Embryonic facial prominence (tissue), 1 donor: ENCODE measurements around the gene ABHD2.
"Not testable (repeated sequence)": the region's sequence is repeated elsewhere in the genome, so short reads cannot be mapped to it uniquely, and the experiment has no call there.

Experiments used
- DNase-seq: peaks from one replicate; pipeline ENCODE4 v3.0.0-alpha.2; 2016; ENCODE audit errors: extremely low spot score

ABHD2 gene

DNA sequence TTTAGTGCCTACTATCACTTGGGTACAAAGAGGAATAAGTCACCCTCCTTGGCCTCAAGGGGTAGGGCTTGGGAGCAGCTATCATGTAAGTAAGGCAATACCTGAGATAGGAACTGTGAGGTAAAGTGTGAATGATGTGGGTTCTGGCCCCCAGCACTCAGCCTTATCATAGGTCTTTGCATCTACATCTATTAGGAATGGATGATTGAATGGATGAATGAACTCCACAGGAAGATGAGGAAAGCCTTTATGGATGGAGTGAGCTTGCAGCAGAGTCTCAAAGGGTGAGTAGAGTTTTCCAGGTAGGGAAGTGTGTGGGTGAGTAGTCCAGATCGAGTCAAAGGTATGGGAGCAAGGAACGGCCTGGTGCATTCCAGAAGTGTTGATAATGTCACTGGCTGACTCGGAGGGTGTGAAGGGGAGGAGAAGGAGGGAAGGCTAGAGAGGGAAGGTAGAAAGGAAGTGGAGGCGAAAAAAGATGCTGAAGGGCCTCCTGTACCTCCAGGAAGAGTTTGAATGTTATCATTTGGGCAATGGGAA, 13.1 kb upstream of the ABHD2 start:
- no peak for DNase-seq

DNA sequence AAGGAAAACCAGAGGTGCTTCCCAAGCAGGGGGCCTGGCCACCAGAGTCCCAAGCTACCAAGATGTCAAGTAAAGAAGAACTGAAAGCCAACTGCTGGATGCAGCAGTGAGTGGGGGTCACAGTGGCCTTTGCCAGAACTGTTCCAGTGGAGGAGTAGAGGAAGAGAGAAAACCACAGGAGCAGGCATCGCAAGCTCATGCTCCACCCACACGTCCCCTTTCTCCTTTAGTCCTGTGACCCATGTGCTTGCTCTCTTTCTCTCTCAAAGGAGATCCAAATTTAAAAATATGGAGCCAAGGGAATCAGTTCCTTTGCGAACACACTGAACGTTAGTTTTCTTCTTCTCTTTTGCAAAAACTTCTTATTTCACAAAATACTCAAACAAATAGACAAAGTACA, 12.4 kb upstream of the ABHD2 start:
- no peak for DNase-seq

DNA sequence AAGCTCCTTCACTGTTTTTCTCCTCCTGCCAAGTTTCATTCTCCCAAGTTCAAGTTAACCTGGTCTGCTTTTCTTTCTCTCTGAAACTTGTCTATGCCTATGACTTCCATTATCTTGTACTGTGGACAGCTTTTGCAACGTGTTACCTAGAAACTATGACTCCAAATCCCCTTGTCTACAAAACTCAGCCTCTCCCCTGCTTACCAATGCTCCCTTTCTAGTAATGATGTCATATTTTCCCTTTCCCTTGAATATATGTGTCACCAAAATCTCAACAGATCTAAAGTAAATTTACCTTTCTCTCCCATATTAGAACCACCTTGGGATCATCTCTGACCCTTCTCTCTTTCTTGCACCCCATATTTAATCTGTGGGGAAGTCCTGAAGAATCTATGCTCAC, 10.5 kb upstream of the ABHD2 start:
- no peak for DNase-seq

DNA sequence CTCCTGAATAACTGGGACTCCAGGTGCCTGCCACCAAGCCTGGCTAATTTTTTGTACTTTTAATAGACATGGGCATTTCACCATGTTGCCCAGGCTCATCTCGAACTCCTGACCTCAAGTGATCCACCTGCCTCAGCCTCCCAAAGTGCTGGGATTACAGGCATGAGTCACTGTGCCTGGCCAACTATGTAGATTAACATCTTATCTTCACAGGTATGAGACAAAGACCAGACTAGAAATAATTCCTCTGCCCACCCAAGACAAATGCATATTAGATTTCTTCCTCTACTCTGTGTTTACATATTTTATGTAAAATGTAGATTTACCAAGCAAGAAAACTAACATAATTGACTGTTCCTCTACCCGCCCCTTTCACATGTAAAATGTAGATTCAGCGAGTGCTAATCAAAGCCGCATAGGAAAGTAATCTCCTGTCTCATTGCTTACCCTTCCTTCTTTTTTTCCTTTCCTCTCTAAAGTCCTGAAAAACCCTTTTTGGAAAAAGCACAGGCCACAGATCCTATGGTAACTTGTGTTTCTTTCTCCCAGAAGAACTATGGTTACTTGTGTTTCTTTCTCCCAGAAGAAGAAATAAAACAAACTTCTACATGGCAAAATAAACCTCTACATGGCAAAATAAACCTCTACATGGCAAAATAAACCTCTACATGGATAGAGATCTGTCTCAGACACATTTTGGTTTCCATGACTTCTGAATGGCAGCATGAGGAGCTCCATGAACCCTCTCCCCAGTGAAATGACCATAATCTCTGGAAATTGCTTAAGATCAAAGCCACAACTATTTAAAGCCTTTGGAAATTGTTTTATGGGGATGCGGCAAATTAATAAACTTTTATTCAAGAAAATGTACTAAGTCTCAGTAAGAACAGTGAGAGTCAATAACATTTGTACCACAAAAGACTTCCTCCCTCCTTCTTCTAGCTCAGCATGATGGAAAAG, 9.1 kb upstream of the ABHD2 start:
- DNase-seq, result no peak

DNA sequence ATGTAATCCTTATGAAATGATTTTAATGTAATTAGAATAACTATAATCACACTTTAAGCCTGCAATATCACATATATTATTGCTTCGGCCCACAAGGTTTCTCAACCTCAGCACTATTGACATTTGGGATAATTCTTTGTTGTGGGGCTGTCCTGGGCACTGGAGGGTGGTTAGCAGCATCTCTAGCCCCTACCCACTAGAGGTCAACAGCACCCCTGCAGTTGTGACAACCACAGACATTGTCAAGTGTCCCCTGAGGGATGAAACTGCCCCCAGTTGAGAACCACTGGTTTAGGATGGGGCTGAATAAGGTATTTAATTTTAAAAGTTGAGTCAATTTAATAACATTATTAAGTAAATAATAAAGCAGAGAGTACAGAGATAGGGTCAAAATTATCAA, 6.4 kb upstream of the ABHD2 start:
- DNase-seq, result no peak

DNA sequence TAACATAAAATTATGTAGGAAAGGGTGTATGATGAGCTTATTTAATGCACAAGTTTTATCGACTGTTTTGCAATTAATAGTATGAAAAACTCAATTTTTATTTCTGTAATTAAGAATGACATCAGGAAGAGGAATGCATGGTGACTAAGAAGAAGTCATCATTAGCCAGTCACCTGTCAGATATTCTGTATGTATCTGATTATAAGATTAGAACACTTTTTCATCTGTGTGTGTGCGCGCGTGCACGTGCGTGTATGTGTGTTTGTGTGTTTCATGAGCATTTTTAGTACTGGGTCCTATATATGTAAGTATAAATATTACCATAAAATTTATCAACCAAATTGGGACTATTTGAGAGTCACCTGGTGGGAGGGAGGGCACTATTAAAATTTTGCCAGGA, 5.0 kb upstream of the ABHD2 start:
- DNase-seq, result no peak

DNA sequence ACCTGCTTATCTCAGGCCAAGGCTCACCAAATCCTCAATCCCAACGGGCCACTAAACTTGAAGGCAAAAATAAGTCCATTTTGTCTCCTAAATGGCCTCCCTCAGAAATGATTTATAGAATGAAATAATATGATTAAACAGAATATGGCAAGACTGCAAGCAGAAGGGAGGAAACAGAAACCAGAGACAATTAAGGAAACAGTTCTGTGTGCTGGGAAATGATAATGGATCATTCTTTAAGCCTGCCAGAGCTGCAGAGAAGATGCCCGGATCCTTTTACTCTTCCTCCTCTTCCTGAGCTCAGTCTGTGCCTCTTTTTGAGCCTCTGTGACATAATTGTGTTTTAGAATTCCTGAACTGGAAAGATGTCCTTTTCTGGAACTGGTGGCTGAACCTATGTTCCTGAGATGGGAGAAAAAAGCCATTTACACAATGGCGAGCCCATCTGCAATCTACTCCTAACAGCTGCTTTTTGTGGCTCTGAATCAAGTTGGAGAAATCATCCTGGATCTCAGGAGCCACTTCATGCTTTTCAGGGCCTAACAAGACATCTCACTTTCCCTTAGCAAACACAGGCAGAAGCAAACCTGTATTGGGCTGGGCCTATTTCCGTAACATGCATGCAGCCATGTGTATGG, 2.8 kb upstream of the ABHD2 start:
- DNase-seq, result no peak

DNA sequence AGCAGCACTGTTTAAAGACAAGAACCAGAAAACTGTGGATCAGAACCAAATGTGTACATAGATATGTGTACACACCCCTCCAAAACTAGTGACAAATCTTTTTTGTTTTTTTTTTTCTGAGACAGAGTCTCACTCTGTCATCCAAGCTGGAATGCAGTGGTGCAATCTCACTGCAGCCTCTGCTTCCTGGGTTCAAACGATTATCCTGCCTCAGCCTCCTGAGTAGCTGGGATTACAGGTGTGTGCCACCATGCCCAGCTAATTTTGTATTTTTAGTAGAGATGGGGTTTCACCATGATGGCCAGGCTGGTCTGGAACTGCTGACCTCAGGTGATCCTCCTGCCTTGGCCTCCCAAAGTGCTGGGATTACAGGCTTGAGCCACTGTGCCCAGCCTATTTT, 2.3 kb upstream of the ABHD2 start:
- DNase-seq, result not testable (repeated sequence)

DNA sequence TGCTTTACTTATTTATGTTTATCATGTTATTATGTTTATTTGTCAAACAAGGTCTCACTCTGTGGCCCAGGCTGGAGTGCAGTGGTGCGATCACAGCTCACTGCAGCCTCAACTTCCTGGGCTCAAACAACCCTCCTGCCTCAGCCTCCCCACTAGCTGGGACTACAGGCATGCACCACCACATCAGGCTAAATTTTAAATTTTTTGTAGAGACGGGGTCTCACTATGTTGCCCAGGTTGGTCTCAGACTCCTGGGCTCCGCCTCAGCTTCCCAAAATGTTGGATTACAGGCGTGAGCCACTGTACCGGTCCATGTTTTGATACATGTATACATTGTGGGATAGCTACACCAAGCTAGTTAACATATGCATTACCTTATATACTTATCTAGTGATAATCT, 1.9 kb upstream of the ABHD2 start:
- DNase-seq, result not testable (repeated sequence)

DNA sequence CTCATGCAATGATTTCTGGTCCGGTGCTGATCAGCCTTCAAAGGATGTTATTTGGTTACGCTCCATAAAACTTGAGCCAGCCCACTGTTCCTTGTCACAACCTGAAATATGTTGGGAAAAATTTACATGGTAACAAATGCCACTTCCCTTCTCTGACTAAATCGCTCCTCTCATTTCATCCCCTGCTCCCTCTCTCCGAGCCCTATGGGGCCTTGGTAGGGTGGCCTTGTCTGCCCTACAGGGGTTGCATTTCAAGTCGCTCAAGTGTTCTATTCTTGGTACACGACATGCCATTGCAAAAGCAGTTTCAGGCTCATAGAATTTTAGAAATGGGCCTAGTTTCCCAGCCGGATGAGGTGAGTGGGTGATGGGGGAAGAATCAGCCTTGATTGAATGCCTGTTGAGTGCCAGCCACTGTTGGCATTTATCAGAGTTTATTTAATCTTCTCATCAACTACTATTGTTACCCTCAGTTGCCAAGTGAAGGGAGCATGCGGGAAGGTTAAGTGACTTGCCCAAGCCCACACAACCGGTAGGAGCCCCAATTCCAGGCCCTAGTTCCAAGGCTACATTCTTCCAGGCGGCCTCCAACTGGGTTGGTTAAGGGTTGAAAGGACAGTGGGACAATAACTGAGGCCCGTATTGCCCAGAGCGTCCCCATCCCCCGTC, 961 bp upstream of the ABHD2 start:
- DNase-seq, result no peak

DNA sequence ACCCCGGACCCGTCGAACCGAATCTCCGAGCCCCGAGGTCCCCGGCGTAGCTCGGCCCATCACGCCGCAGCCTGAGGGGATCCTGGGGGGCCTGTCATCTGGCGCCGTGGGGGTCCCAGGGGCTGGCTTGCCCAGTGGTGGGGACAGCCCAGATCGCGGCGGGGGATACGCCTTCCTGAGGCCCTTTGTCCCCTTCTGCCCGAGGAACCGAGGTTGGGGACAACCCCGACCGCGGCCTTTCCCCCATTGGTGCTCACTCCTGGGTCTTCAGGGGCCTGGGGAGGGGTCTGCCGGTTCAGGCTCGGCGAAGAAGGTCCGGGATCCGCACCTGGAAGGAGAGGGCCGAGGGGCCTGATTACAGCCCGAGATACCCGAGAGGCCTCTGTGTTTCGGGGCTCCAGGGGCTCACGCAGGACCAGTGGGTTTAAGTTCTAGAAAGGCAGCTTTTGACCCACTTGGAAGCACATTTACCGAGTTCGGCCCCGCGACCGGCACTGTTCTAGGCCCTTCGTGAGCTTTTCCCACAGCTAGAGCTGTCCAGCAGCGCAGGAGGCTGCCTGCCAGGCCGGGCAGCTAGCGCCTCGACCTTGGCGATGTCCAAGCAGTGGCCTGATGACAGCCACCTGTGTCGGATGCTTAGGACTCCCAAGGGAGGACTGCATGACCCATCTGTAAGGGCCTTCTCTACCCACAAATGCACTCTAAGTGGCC, 504 bp downstream of the ABHD2 start:
- DNase-seq, result no peak

DNA sequence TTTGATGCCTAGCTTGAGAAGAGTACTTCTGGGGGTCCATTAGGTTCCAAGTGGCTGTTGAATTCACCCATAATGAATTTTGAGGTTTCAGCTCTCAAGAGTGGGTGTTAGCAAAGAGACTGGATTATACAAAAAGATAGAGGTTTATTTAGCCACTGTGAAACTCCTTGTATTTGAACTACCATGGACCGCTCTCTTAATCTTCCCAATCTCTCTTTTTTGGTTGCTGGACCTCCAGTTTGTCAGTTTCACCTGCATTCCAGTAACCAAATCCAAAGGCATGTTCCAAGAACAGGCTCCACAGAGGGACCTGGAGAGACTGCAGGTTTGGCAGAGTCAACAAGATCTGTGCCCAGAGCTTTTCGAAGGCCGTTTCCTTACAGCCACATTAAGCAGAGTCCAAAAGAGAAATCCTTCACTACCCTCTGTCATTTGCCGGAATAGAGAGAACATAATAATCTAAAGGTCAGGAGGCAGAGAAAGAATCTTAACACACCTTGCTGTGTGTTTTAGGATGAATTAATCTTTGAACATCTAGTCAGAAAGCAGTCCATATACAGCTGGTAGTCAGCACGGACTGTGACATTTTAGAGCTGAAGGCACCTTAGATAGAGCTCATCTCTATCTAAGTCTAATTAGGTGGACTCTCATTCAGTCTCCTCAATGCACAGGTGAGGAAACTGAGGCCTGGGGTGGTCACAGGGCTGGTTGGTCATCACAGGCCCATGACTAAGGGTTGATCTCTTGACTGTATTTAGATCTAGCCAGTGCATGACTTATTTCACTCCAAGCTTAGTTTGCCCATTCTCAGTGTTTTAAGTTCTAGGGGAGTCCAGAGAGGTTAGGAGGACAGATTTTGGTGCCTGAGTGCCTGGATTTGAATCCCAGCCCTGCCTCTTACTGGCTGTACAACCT, 1.3 kb downstream of the ABHD2 start:
- no peak for DNase-seq

DNA sequence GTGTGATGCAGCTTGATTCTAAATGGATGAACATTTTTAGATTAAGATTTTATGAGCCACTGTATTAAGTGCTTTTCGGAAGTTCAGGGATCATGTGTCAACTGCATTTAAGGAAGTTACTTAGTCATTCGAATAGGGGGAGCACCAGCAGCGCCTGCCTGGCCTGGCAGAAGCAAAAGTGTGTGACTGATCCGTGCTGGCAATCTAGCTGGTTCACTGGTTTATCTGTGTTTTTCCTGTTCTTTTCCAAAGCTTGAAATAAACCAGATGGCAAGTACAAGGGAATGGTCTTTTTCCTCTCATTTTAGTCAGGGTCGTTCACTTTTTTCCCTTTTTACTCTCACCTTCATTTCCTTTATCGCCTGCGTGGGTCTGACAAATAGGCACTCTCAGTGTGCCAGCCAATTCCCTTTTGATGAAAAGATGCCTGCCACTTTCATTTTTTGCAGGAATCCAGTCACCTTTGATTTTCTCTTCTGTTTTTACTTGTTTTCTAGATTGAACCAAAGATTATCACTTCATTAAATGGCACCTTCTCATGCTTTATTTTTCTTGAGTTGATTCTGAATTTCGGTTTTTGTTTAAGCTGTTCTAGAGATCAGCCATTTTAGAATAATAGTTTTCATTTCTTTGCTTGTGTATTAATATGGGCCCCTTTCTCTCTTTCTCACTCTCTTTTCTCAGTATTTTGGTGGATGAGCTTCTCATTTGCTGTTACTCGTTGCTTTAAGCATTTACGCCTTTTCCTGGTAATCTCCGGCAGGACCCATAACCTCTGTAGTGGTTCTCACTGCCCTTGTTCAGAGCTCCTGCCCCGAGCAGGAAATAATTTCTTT, 2.8 kb downstream of the ABHD2 start:
- no peak for DNase-seq

DNA sequence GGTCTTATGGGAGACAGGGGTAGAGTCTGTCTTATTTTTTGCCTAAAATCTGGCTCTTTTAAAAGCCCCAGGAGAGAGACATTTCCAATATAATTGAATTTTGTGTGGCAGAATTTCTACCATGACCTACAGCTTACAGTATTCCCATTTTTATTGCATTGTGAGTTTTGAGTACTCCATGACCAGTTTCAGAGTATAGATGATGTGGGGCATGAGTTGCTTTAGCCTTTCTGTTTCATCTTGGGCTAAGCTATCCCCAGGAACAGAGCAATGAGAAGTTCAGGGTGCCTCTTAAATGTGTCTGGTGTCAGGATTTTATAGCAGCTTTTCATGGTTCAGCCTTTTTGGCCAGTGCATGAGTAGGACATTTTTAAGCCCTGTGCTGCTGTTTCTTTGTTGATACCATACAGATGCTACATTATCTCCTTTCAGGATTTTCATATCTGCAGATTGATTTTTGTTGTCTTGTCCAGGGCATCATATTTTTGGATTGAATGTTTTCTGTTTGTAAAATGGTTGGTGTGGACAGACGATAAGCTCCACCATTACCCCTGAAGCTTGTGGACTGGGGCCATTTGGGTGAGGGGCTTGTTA, 3.5 kb downstream of the ABHD2 start:
- DNase-seq, result no peak

DNA sequence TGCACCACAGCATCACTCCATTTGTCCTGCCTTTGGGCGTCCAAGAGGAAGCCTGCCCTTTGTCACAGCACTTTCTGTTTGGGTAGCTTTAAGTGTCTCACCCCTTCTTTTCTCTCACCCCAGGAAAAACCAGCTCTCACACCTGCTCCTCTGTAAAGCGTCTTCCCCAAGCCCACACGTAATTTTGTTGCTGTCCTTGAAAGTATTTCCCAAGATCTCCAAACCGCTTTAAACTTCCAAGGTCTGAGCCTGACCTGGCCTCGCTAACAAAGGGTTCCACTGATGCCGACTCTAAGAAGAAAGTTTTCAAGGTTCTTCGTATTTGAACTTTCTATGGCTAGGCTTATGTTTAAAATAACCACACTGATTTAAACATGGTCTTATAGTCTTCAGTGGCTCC, 5.3 kb downstream of the ABHD2 start:
- no peak for DNase-seq

DNA sequence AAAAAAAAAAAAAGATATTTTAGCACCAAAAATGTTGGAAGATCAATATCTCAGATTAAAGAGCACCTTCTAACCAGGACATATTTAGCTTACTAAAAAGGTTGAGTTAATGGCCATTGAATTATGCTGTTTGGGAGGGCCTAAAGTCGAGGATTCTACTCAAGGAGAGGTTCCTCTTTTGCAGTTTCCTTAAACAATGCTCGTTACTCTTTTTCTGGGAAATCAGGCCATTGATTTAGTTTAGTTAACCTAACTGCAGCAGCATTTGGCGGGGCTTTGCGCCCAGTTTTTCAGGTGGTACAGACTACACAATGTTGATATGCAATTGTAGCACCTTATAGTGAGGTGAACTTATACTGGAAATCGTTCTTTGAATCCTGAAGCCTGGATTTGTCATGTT, 6.8 kb downstream of the ABHD2 start:
- no peak for DNase-seq

DNA sequence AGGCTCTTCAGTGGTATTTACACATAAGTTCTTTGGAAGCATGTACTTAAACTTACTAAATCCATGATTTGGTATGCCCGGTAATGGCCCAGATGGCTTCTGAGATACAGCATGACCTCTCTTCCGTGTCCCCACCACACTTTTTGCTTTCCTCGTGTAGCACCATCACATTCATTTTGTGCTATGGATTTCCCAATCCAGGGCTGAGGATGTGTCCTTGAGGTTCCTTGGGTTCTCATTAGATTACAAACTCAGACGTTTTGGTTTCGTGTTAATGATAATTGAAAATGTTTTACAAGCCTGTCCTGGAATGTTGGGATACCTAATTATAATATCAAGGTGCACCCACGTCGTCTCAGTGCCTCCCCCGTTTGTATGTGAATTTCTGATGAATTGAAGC, 7.3 kb downstream of the ABHD2 start:
- DNase-seq, result no peak

DNA sequence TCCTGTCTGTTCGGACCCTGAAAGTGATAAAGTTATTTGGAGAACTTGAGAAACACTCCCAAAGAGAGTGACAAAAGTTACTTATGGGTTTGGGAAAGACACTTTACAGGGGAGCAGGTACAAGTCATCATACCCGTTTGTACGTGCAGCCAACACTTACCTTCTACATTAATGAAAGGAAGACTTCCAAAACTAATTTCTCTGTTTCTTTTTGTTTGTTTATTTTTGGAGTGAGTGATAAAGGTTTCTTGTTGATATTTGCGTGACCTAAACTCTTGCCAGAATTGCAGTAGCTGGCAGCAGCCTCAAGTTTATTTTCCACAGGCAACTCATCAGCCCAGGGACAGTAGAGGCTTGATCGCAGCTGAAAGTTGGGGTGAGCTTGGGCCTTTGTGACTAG, 8.4 kb downstream of the ABHD2 start:
- DNase-seq, result no peak

DNA sequence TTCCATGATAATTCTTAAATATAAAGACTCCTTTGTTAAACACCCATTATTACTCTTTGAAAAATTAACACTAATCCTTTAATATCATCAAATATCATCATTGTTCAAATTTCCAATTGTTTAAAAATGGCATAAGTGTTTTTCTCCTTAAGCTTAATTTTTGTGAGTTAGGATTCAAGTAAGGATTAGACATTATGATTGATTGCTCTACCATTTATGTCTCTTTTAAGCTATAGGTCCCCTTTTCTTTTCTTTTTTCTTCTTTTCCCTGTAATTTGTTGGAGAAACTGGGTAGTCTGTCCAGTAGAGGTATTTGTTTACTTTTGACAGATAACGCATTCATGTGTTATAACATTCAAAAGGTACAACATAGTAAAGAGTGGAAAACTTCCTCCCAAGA, 9.1 kb downstream of the ABHD2 start:
- DNase-seq, result no peak
